HG02852 (cell line): ENCODE results near the gene ACSBG1.
"Not testable (repeated sequence)": the region's sequence is repeated elsewhere in the genome, so short reads cannot be mapped to it uniquely, and the experiment has no call there.

Experiments used
- ATAC-seq: cut with Tn5 transposase; IDR thresholded peaks from one replicate; pipeline ENCODE4 v1.9.1; 2021; ENCODE audit warnings: mild to moderate bottlenecking, moderate library complexity; ENCODE audit not compliant: unreplicated experiment

ACSBG1 gene

DNA sequence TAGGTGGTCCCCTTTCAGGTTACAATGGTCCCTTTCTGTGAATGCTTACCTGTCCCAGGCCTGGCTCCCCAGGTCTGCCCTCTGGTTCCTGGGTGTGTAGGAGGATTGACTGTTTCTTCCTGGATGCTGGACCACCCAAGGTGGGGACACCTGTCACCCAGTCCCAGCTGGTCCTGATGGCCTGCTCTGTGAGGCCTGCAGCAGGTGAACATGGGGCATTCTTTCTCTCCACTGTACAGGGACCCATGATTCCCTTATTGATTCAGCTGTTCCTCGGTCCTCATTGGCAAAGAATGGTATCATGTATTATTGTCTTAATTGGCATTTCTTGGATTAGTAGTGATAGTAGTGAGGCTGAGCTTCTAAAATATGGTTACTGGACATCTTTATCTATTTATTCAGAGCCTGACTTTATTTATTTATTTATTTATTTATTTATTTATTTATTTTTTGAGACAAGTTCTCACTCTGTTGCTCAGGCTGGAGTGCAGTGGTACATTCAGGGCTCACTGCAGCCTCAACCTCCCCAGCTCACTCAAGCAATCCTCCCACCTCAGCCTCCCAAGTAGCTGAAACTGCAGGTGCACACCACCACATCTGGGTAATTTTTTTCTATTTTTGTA, 21.2 kb upstream of the ACSBG1 start:
- ATAC-seq: no peak

DNA sequence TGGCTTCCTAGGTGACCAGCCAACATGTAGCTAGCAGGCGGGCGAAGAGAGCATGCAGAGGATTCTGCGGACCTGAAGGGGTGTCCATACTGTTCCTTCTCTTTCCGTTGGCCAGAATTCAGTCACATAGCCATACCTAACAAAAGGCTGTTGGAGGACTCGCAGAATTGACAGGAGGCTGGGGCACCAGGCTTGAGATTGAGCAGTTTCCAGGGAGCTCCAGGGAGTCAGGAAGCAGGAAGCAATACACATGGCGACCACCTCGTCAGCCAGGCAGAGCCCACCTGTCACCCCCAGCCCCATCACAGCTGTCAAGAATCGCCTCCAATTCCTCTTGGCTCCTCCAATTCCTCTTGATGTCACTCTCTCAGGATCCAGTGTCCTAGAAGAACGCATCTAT, 16.8 kb upstream of the ACSBG1 start:
- no peak for ATAC-seq

DNA sequence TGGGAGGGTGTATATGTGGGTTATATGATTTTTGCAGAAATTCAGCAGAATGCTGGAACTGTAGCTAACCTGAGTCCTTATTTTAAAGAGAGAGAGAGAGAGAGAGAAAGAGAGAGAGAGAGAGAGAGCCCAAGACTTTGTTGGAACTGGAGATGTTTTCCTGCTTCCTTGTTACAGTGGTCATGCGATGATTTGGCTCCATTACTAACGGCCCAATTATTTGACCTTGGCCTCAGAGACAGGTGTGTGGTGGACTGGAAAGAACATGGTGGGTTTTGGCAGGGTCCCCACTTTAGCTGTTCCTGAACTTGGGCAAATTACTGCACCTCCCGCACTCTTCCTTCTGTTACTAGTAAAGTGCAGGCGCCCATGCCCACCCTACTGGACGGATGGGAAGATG, 14.8 kb upstream of the ACSBG1 start:
- no peak for ATAC-seq

DNA sequence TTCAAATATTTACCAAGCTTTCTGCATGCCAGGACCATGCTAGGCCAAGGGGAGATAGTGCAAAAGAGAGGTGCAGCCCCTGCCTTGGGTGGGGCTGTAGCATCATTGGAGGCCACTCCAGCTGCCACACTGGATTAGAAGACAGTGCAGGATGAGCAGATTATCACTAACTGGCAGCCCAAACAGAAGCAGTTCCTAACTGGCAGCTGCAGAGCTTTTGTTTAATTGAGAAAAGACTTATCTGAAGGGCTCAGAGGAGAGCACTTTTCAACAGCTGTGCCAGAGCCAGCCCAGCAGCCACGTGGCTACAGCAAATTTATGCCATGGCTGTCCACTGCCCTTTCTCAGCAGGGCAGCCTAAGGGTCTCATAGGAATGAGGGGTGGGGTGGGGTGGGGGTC, 13.5 kb upstream of the ACSBG1 start:
- no peak for ATAC-seq

DNA sequence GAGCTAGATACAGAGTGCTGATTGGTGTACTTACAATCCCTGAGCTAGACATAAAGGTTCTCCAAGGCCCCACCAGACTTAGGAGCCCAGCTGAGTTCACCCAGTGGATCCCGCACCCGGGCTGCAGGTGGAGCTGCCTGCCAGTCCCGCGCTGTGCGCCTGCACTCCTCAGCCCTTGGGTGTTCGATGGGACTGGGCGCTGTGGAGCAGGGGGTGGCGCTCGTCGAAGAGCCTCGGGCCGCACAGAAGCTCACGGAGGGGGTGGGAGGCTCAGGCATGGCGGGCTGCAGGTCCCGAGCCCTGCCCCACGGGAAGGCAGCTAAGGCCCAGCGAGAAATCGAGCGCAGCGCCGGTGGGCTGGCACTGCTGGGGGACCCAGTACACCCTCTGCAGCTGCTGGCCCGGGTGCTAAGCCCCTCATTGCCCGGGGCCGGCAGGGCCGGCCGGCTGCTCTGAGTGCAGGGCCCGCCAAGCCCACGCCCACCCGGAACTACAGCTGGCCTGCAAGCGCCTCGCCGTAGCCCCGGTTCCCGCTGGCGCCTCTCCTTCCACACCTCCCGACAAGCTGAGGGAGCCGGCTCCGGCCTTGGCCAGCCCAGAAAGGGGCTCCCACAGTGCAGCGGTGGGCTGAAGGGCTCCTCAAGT, 11.7 kb upstream of the ACSBG1 start:
- ATAC-seq: not testable (repeated sequence)

DNA sequence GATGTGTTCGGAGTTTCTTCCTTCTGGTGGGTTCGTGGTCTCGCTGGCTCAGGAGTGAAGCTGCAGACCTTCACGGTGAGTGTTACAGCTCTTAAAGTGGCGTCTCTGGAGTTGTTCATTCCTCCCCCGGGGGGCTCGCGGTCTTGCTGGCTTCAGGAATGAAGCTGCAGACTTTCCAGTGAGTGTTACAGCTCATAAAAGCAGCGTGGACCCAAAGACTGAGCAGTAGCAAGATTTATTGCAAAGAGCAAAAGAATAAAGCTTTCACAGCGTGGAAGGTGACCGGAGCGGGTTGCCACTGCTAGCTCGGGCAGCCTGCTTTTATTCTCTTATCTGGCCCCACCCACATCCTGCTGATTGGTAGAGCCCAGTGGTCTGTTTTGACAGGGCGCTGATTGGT, 11.0 kb upstream of the ACSBG1 start:
- not testable (repeated sequence) for ATAC-seq

DNA sequence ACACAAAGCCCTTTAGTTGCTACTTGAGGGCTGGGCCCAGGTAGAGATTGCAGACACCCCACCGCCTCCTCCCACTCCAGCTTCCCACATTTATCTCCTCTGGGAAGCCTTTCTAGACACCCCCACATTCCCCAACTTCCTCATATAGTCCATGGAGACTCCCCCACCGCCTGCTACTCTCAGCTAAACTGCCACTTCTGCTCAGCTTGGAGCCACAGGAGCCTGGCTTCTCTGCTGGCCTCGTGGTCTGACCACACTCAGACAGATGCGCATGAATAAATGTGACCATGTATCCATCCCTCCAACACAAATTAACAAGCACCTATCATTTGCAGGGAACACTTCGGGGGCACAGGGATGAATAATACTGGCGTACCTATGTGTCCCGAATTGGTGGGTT, 10.5 kb upstream of the ACSBG1 start:
- ATAC-seq: no peak

DNA sequence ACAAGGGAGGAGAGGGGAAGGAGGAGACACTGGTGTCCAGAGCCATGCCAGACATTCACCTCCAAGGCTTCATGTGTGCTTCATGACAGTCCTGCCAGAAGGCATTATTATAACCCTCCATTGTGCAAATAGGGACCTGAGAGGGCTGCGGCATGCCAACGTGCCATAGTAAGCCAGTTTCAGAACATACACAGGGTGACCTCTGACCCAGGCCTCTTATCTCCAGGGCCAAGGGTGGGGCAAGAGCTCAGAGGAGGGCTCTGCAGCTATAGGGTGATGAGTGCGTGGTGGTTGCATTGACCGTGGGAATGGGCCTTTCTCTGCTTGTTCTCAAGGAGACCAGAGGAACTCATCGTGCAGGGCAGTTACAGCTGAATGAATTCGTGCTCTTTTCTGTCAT, 9.7 kb upstream of the ACSBG1 start:
- no peak for ATAC-seq

DNA sequence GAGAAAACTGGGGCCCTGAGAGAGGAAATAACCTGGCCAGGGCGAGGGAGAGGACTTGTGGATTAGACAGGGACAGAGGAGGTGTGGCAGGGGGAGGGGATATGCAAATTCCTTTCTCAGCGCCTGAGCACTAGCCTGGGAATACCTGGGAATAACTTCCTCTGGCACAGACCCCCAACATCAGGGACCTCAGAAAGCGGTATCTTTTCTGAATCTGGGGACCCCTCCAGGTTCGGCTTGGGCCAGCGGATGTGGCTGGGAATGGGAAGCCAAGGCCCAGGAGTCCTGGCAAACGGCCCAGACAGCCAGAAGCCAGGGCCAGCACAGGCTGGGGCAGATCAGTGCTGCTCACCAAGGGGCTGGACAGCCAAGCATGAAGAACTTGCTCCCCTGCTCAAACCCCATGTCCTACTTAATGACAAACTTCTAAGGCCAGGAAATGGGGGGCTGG, 9.2 kb upstream of the ACSBG1 start:
- ATAC-seq: no peak

DNA sequence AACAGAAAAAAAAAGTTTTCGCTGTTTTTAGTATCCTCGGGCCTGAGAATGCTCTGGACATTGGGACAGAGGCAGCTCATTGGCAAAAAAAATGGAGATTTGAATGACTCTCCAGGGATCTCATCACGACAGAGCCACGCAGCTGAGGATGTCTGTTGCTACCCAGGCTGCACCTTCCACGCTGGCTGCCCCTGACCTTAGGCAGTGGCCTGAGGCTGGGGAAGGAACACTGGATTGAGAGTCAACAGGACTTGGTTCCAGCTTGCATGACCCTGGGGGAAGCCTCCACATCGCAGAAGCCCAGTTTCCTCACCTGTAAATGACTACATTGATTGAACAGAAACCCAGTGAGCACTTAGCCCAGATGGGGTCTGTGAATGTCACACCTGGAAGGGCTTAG, 8.7 kb upstream of the ACSBG1 start:
- no peak for ATAC-seq

DNA sequence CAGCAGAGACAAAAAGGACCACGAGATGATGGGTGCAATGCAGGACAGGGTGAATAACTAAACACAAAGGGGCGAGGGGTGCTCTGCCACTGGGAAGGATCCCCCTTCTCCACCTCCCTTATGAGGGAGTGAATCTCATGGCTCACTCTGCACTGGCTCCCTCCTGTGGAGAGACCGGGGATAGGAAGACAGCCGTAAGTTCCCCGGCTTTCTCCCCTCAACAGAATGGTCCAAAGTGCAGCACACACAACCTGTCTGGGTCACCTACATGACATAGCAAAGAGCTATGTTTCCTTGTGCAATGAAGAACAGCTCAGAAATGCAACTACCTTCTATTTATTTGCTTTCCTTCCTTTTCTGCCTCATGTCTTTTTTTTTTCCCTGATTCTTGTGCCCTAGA, 7.8 kb upstream of the ACSBG1 start:
- ATAC-seq: no peak

DNA sequence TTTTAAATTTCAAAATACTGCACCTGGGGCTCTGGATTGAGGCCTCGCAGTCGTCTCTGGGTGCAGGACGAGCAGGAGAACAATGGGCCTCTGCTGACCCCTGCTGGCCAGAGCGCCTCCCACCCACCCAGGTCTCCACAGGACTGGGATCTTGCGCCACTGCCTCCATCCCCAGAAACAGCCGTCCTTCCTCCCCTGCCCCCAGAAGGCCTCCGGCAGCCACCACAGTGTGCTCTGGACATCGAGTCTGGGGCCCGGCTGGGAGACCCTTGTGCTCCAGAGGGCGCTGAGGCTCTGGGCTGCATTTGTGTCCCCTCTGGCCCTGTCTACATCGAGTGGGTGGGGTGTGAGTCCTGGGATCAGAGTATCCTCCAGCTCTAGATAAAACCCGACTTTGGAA, 6.7 kb upstream of the ACSBG1 start:
- no peak for ATAC-seq

DNA sequence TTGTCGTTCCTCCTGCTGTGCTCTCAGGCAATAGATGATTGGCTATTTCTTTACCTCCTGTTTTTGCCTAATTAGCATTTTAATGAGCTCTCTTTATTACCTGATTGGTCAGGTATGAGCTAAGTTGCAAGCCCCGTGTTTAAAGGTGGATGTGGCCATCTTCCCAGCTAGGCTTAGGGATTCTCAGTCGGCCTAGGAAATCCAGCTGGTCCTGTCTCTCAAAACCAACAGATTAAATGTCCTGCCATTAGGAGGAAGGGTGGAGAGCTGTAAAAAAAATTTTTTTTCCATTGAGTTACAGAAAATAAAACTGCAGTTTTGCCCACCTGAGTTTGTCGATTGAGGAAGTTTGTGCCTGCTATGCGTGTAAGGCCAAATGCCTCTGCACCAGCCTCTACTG, 5.4 kb upstream of the ACSBG1 start:
- no peak for ATAC-seq

DNA sequence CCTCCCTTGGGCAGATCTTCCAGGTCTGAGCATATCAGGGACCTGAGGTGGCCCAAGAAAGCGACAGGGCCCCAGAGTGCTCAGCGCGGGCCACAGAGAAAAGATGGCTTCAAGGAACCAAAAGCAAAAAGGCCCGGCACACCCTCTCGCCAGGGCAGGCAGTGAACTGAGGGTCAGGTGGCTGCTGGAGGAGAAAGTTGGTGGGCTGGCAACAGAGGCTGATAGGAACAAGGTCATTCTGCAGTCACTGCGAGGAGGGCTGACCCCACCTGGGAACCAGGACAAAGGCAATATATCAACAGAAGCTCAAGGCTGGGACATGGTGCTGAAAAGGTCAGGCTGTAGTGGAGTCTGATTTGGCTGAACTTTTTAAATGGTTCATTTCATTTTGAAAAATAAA, 2.8 kb upstream of the ACSBG1 start:
- ATAC-seq: no peak

DNA sequence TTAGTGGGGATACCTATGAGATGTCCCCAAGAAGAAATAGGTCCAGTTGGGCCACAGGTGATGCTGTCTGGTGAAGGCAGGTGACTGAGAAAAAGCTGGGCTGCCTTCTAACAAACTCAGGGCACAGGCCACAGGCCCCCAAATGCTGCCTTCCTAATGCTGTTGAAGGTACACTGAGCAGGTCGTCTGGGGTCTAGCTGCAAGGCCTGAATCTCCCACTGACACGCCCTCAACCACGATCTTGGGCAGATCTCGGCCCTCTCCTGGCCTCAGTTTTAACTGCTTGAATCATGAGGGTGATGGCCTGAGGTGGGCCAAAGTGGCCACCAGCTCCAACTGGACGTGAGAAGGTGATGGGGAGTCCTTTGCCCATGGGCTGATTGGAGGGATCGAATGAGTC, 2.1 kb upstream of the ACSBG1 start:
- no peak for ATAC-seq

DNA sequence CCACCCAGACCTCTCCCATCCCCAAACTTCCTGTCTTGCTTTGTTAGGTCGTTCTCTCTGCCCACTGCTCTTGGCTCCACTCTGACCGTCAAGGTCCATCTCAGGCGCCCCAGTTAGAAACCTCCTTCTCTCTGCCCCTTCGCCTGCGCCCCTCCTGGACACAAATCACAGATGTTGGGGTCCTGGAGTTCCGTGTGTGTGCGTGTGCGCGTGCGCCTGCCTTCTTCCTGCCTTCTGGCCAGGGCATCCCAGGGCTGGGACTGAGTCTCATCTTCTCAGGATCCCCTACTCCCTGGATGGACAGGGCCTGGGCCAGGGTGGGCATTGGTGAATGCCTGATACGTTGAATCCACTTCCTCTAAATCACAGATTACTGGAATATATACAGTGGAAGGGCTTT, 869 bp downstream of the ACSBG1 start:
- ATAC-seq: no peak

DNA sequence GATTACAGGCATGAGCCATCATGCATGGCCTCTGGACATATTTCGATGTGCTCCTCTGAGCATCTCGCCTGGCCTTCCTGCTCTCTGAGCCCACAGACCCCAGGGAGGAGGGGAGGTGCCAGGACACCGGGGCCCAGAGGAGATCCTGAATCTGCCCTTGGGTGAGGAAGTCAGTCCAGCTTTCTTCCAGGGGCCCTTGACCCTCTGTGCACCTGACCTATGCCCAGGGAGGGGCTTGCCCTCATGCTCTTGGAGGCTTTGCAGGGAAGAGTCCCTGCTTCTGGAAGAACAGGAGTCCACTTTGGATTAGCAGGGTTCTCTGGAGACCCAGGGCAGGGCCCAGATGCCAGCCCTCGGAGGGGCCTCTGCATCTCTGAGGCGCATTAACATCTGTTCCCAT, 1.4 kb downstream of the ACSBG1 start:
- ATAC-seq: no peak

DNA sequence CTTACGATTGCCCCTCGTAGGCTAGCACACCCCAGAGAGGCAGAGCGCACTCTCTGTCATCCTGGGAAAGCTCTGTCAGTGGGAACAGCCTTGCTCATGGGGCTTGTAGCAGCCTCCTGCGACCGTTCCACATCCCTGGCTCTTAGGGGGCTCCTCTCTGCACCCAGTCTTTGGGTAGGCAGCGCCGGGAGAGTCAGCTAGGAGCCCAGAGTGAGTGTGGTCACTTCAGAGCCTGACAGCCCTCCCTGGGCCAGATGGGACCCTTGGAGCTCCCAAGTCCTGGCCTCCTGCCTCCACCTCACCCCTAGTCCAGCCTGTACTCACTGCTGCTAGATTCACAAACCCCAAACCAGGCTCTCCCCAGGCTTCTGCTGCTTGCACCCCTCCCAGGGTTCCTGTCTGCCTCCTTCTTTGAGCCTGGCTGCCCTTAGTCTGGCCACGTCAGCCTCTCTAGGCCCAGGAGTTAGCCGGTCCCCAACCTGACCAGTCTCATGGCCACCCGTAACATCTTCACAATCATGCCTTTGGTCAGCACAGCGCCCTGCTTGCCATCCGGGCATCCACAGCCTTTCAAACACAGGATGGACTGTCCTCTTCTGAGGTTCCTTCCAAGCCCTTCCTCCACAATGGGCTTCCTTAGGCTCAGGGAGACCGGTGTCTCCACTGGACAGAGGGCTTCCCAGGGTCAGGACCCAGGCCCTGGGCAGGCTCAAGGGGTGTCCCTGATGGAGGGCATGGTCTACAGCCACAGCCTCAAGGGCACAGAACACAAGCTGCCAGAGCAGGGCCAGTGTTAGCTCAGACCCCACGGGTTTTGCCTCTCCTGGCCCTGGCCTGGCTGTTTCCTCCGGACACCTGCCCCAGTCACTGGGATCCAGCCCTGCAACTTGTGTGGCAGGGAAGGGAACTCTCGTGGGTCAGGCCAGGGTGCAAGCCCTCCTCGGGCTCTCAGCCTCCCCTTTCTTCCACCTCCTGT, 4.6 kb downstream of the ACSBG1 start:
- ATAC-seq: no peak

DNA sequence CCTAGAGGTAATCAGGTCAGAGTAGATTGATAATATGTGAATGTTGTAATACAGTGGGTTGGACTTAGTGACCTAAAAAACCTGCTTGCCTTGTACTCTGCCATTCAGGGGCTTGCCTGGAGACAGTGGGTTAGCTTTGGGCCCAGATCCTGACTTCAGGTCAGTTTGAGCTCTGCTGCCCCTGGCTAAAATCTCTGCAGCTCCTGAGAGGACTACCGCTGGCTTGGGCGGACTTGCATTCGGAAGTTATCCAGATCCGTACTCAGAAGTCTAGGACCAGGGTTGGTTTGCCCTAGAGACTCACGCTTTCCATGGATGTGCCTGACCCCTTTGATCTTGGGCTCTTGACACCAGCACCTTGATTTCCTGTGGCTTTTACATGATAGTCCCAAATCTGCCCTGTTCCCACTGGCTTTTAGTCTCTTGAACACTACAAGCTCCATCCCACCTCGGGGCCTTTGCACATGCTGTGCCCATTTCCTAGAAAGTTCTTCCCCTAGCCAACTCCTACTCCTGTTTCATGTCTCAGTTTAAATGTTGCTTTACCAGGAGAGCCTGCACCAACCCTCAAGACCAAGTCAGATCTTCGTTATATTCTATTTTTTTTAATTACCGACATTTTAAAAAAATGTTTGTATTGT, 5.9 kb downstream of the ACSBG1 start:
- no peak for ATAC-seq

DNA sequence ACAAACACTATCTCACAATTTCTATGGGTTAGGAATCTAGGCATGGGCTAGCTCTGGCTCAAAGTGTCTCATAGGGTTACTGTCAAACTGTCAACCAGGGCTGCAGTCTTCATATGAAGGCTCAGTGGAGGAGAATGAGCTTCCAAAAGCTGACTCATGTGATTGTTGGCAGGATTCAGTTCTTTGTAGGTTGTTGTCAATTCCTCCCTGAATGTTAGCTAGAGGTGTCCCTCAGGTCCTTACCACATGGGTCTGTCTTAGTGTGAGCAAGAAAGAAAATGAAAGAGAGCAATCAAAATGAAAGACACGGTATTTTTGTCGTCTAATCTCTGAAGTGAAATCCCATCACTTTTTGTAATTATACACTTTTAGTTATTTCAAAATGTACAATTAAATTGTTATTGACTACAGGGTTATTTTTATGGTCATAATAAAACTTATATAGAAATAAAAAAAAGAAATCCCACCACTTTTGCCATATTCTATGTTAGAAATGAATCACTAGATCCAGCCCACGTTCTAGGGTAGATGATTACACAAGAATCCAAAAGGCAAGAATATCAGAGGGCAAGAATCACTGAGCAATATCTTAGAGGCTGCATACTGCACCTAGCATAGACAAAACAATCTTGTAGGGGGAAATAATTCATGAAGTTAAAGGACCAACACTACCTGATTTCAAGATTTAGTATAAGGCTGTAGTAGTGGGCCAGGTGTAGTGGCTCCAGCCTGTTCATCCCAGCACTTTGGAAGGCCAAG, 8.4 kb downstream of the ACSBG1 start:
- ATAC-seq: peak; percentile 80

DNA sequence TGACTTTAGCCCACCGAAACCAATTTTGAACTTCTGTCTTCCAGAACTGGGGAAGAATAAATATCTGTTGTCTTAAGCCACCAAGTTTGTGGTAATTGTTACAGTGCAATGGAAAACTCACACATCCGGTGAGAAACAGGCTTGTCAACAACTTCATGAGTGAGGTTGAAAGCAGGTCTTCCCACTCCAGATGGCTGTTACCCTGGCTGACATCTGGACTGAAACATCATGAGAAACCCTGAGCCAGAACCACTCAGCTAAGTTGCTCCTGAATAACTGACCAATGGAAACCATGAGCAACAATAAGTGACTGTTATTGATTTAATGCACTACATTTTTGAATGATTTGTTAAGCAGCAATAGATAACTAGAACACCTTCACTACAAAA, 10.3 kb downstream of the ACSBG1 start:
- ATAC-seq: no peak
